Cardiac muscle cell (in vitro differentiated cells and primary cell): Measurements from ENCODE around the gene ARHGAP6. TPM values are rescaled to one million over a fixed set of nuclear protein-coding genes. Genes with fewer than 3 reads are reported as not detected.

Experiments used
- DNase-seq, 2 donors: peaks; one replicate each; pipeline versions ENCODE4 v3.0.0 to v3.0.0-alpha.2; 2010 to 2017; ENCODE audit warnings: low read depth in 1 of 2, low spot score in 1 of 2
- H3K27ac ChIP-seq: fragments of 200-600 bp; sonication (generic); 2 replicates; pipeline ENCODE4 v1.5.1; 2016
- H3K27me3 ChIP-seq: fragments of 200-600 bp; sonication (generic); 2 replicates; pipeline ENCODE4 v1.6.0; 2016; ENCODE audit warnings: control low read depth
- H3K36me3 ChIP-seq: fragments of 200-600 bp; sonication (generic); 2 replicates; pipeline ENCODE4 v1.5.1; 2016; ENCODE audit warnings: control low read depth
- H3K4me1 ChIP-seq: fragments of 200-600 bp; sonication (generic); 2 replicates; pipeline ENCODE4 v1.8.1; 2017; ENCODE audit warnings: low read depth, mild to moderate bottlenecking, mixed run types
- H3K4me3 ChIP-seq: fragments of 200-600 bp; sonication (generic); 2 replicates; pipeline ENCODE4 v1.5.1; 2016; ENCODE audit warnings: mild to moderate bottlenecking
- H3K9me3 ChIP-seq: fragments of 200-600 bp; sonication (generic); 2 replicates; pipeline ENCODE4 v1.5.1; 2017; ENCODE audit warnings: low read depth, mild to moderate bottlenecking, control low read depth
- polyA plus RNA-seq: library from polyadenylated mRNA; unstranded; fragments of >200 nt; fragmentation: Nextera tagmentation; extraction: Ambion mirVana; gene quantifications from 2 replicates; pipeline ENCODE4 v1.2.1, GENCODE V29; 2016
- total RNA-seq: library from RNA; depleted of rRNA; stranded (reverse); fragments of >200 nt; gene quantifications from 2 replicates; pipeline ENCODE4 v1.2.3, GENCODE V29; 2016
- TF ChIP-seq, protein P1 (sequence below): IDR thresholded peaks from 2 replicates; pipeline ENCODE4 v1.5.1; 2012; ENCODE audit warnings: low read depth, mild to moderate bottlenecking, low read length

Gene ARHGAP6
- total and polyA plus RNA-seq, 2 experiments from 2014 or later = 10.5 to 45.0 TPM

DNA sequence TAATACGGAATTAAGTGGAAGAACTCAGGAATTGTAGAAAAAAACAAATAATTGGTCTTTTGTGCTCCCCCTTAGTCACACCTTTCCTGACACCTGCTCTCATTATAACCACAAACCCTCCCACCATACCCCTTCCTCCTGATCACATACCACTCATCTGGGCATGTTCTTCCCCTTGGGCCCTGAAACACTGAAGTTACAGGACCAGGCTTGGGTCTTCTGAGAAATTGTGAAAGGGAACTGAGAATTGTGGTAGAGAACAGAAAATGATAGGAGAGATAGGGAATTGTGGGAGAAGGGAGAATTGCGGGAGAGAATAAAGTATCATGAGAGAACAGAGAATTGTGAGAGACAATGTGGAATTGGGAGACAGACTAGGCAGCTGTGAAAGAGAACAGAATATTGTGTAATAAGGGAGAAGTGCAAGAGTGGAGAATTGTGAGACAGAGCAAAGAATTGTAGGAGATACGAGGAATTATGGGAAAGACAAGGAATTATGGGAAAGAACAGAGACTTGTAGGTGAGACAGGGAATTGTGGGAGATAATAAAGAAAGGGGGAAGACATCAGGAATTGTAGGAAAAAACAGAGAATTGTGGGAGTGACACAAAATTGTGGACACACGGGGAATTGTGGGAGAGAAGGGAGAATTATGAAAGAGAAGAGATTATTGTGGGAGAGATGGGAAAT, 557.3 kb downstream of the ARHGAP6 start:
- no peaks in the 10 kb centered on the region for H3K27me3 ChIP-seq

DNA sequence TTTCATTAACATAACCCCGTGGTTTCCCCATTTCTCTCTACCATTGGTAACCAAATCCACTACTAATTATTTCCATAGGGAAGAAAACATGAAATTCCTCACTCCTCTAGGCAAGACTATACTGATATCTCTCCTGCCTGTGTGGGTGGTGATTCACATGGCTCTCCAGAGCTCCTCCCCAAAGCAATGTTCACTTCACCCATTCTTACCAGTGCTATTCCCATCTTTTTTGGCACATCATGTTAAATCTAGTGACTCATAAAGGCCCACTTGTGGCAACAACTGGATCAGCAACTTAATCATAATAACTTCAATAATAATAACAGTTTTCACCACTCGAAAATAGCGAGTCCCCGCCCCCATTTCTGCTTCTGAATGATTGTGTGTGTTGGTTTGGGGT, 560.6 kb downstream of the ARHGAP6 start:
- peak in 1 of 2 donors; percentile 48 for DNase-seq
- peaks cover 9% of the 10 kb centered on the region for H3K4me1 ChIP-seq
- TF ChIP-seq, protein P1, sequence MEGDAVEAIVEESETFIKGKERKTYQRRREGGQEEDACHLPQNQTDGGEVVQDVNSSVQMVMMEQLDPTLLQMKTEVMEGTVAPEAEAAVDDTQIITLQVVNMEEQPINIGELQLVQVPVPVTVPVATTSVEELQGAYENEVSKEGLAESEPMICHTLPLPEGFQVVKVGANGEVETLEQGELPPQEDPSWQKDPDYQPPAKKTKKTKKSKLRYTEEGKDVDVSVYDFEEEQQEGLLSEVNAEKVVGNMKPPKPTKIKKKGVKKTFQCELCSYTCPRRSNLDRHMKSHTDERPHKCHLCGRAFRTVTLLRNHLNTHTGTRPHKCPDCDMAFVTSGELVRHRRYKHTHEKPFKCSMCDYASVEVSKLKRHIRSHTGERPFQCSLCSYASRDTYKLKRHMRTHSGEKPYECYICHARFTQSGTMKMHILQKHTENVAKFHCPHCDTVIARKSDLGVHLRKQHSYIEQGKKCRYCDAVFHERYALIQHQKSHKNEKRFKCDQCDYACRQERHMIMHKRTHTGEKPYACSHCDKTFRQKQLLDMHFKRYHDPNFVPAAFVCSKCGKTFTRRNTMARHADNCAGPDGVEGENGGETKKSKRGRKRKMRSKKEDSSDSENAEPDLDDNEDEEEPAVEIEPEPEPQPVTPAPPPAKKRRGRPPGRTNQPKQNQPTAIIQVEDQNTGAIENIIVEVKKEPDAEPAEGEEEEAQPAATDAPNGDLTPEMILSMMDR = no peak
- H3K9me3 ChIP-seq = no peaks in the 10 kb centered on the region
- H3K27ac ChIP-seq = no peak overlapping the region
- no peaks in the 10 kb centered on the region for H3K27me3 ChIP-seq
- no peaks in the 10 kb centered on the region for H3K36me3 ChIP-seq
- no peak overlapping the region for H3K4me3 ChIP-seq

More for the DNA sequence above, 557.3 kb downstream of the ARHGAP6 start:
- TF ChIP-seq, protein P1 = no peak
- no peaks in the 10 kb centered on the region for H3K36me3 ChIP-seq
- H3K27ac ChIP-seq = no peak overlapping the region
- no peak for DNase-seq
- H3K4me1 ChIP-seq = no peaks in the 10 kb centered on the region
- H3K9me3 ChIP-seq = no peaks in the 10 kb centered on the region
- H3K4me3 ChIP-seq = no peak overlapping the region

DNA sequence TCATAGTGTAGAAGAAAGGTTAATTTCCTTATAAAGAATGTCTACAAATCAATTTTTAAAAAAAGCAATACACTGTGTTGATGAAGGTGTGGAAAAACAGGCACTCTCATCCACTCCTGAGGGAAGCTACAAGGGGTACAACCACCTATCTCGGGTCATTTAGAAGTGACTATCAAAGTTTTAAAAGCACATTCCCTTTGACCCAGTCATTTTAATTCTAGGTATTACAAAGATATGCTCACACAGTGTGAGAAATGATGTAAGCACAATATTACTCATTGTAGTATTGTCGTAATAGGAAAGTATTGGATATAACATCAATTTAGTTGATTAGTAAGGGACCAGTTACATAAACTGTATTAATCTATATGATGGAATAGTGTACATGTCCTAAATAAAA, 562.0 kb downstream of the ARHGAP6 start:
- DNase-seq = no peak
- Histone ChIP-seq H3K27me3 (no peaks in the 10 kb centered on the region), H3K9me3 (no peaks in the 10 kb centered on the region), H3K27ac (no peak overlapping the region), H3K4me3 (no peak overlapping the region), H3K4me1 (peaks cover 9% of the 10 kb centered on the region), H3K36me3 (no peaks in the 10 kb centered on the region)
- TF ChIP-seq, protein P1 = no peak

DNA sequence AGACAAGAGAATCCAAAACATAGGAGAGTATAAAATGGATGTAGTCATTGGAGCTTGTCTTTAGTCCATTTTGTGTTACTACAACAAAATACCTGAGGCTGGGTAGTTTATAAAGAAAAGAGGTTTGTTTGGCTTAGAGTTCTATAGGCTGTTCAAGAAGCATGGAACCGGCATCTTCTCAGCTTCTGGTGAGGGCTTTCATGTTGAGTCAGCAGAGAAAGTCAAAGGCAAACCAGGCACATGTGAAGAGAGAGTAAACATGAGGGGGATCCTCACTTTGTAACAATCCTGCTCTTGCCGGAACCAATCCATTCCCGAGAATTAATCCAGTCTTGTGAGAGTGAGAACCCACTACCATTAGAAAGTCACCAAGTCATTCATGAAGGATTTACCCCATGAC, 562.7 kb downstream of the ARHGAP6 start:
- TF ChIP-seq, protein P1 = no peak
- Histone ChIP-seq H3K36me3 (no peaks in the 10 kb centered on the region), H3K27me3 (no peaks in the 10 kb centered on the region), H3K4me3 (no peak overlapping the region), H3K9me3 (no peaks in the 10 kb centered on the region), H3K27ac (no peak overlapping the region), H3K4me1 (peaks cover 9% of the 10 kb centered on the region)
- no peak for DNase-seq

DNA sequence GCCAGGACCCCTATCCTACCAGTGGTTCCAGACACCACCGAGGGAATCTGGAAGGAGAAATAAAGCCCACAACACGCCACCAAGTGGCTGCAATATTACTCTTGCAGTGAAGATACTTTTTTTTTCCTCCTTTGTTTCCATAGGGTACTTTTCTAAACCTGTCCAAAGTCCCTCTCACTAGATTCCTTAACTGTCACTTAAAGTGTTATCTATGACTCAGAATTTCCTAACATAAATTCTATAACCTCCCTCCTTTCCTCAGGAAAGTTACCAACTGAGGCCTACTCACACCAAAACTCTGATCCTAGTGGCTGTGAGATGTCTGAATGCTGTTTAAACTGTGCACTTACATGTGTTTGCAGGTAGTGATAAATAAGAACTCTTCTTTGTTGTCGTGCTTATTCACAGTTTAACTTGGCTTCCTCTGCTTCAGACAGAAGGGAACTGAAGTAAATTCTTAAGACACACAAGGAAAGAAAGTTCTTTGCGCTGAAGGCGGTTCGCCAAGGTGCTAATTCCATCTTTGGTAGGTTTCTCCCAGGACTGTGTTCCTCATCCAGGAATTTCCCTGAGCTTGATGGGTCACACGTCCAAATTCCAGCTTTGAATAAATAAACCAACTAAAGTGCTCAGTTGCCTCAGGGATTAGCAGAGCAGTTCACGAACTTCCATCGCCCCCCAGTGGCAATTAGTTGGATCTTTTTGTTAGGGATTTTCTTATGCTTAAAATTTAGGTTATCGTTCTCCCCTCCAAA, 565.3 kb downstream of the ARHGAP6 start:
- H3K27me3 ChIP-seq = no peaks in the 10 kb centered on the region
- H3K4me3 ChIP-seq = no peak overlapping the region
- no peaks in the 10 kb centered on the region for H3K9me3 ChIP-seq
- TF ChIP-seq, protein P1 = peak; percentile 47
- no peaks in the 10 kb centered on the region for H3K36me3 ChIP-seq
- H3K27ac ChIP-seq = peak overlapping the region; percentile 90
- peaks cover 9% of the 10 kb centered on the region for H3K4me1 ChIP-seq
- peak; percentile 70 to 78 for DNase-seq
